Keratinocyte (primary cell): ENCODE results near the gene CDRT15L2. TPM values are rescaled to one million over a fixed set of nuclear protein-coding genes. Genes with fewer than 3 reads are reported as not detected.
"Not testable (repeated sequence)": the region's sequence is repeated elsewhere in the genome, so short reads cannot be mapped to it uniquely, and the experiment has no call there.

ENCODE experiments used
- DNase-seq: peaks from one replicate; pipeline ENCODE4 v3.0.0-alpha.2; 2011; ENCODE audit warnings: low read depth, missing footprints, low spot score
- FAIRE-seq: peaks from 2 replicates; lab custom pipeline; 2011; peaks lifted over from hg19 to GRCh38; lab: Jason Lieb, UNC
- H2AFZ ChIP-seq: 2 replicates; pipeline ENCODE4 v1.6.0; 2012; ENCODE audit warnings: low read length, control low read depth, inconsistent platforms; ENCODE audit not compliant: control insufficient read depth
- H3K27ac ChIP-seq: 2 replicates; pipeline ENCODE4 v1.5.1; 2011; ENCODE audit warnings: low read length; ENCODE audit not compliant: control insufficient read depth, insufficient read depth
- H3K27me3 ChIP-seq: 3 replicates; pipeline ENCODE4 v1.6.0; 2011; ENCODE audit warnings: low read length; ENCODE audit not compliant: control insufficient read depth, insufficient read depth; ENCODE audit errors: extremely low read depth
- H3K36me3 ChIP-seq, 2 experiments: 2 replicates in 1 of 2; 3 replicates in 1 of 2; pipeline ENCODE4 v1.5.1; 2011; ENCODE audit warnings: low read length in 2 of 2, mild to moderate bottlenecking in 1 of 2; ENCODE audit not compliant: control insufficient read depth in 2 of 2, insufficient read depth in 2 of 2; ENCODE audit errors: extremely low read depth in 1 of 2
- H3K4me1 ChIP-seq: 3 replicates; pipeline ENCODE4 v1.5.1; 2011; ENCODE audit warnings: low read length; ENCODE audit not compliant: control insufficient read depth, insufficient read depth; ENCODE audit errors: extremely low read depth
- H3K4me2 ChIP-seq: 3 replicates; pipeline ENCODE4 v1.6.0; 2011; ENCODE audit warnings: low read depth, low read length; ENCODE audit not compliant: control insufficient read depth, insufficient read depth; ENCODE audit errors: extremely low read depth
- H3K4me3 ChIP-seq, 3 experiments: fragments of 200-600 bp in 1 of 3; sonication (generic) in 1 of 3; 2 replicates in 2 of 3; 3 replicates in 1 of 3; pipeline ENCODE4 v1.5.1; 2011 to 2016; ENCODE audit warnings: low read length in 3 of 3, mild to moderate bottlenecking in 3 of 3, control low read depth in 2 of 3, inconsistent platforms in 1 of 3, low read depth in 1 of 3, mixed read lengths in 1 of 3, mixed run types in 1 of 3, moderate library complexity in 1 of 3; ENCODE audit not compliant: control insufficient read depth in 2 of 3, insufficient read depth in 2 of 3; ENCODE audit errors: extremely low read depth in 1 of 3
- H3K79me2 ChIP-seq: 2 replicates; pipeline ENCODE4 v1.6.0; 2012; ENCODE audit warnings: low read length; ENCODE audit not compliant: control insufficient read depth, insufficient read depth
- H3K9ac ChIP-seq: 3 replicates; pipeline ENCODE4 v1.6.0; 2011; ENCODE audit warnings: low read length; ENCODE audit not compliant: control insufficient read depth, insufficient read depth; ENCODE audit errors: extremely low read depth
- H3K9me1 ChIP-seq: 3 replicates; pipeline ENCODE4 v1.6.0; 2011; ENCODE audit warnings: low read length; ENCODE audit not compliant: control insufficient read depth, insufficient read depth; ENCODE audit errors: extremely low read depth
- H3K9me3 ChIP-seq: 2 replicates; pipeline ENCODE4 v1.5.1; 2012; ENCODE audit warnings: low read depth, low read length; ENCODE audit not compliant: control insufficient read depth
- H4K20me1 ChIP-seq: 3 replicates; pipeline ENCODE4 v1.6.0; 2011; ENCODE audit warnings: low read length; ENCODE audit not compliant: control insufficient read depth, insufficient read depth; ENCODE audit errors: extremely low read depth
- EZH2 ChIP-seq: IDR thresholded peaks from one replicate; pipeline ENCODE4 v1.6.1; 2012; ENCODE audit warnings: inconsistent platforms, mild to moderate bottlenecking, low read length, moderate library complexity
- dilution Hi-C: fragments of 300-500 bp; cut with MboI; formaldehyde crosslinking; loops from one replicate; pipeline ENCODE4 v1.7.0; 2020; ENCODE audit warnings: low sequenced_read_pairs; ENCODE audit not compliant: extremely low pct_ligation_motif_present
- polyA plus RNA-seq, 5 experiments: library from polyadenylated mRNA; depleted of rRNA in 3 of 5; stranded (reverse) in 3 of 5; stranded (forward) in 1 of 5; unstranded in 1 of 5; fragments of >200 nt; gene quantifications; 1 replicate in 1 of 5; 2 replicates in 3 of 5; 3 replicates in 1 of 5; pipeline versions ENCODE4 v1.2.1 to v1.2.3, GENCODE V29; 2011 to 2012; ENCODE audit warnings: missing spikeins in 2 of 5, low read depth in 1 of 5, low replicate concordance in 1 of 5
- TF ChIP-seq, protein P1 (sequence below), 3 experiments: IDR thresholded peaks in 1 of 3; conservative IDR thresholded peaks in 1 of 3; optimal IDR thresholded peaks in 1 of 3; 2 replicates in 2 of 3; 3 replicates in 1 of 3; pipeline versions ENCODE3 to v1.5.1; 2011; ENCODE audit warnings: low read length in 3 of 3, mild to moderate bottlenecking in 3 of 3, moderate library complexity in 2 of 3, control low read depth in 1 of 3, inconsistent platforms in 1 of 3; ENCODE audit not compliant: insufficient read depth in 2 of 3; ENCODE audit errors: extremely low read depth in 1 of 3

The CDRT15L2 gene
- polyA plus RNA-seq, 1 donor (not counting 4 experiments of a cell fraction or from before 2014, with no cell fraction given), result not detected

DNA sequence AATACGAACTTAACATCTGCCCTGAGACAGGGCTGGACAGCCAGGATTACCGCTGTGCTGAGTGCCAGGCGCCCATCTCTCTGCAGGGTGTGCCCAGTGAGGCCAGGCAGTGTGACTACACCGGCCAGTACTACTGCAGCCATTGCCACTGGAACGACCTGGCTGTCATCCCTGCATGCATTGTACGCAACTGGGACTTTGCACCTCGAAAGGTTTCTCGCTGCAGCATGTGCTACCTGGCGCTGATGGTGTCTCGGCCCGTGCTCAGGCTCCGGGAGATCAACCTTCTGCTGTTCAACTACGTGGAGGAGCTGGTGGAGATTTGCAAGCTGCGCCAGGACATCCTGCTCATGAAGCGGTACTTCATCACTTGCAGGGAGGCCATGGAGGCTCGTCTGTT, 33.7 kb downstream of the CDRT15L2 start:
- no peaks in the 10 kb centered on the region for H3K36me3 ChIP-seq
- FAIRE-seq (no peak), DNase-seq (no peak)
- no peak overlapping the region for H3K4me2 ChIP-seq
- no peak overlapping the region for H2AFZ ChIP-seq
- H3K9me3 ChIP-seq, result no peaks in the 10 kb centered on the region
- H3K9ac ChIP-seq, result no peak overlapping the region
- H3K4me3 ChIP-seq, result no peak overlapping the region
- H3K4me1 ChIP-seq, result no peaks in the 10 kb centered on the region
- H3K27me3 ChIP-seq, result no peaks in the 10 kb centered on the region
- no peaks in the 10 kb centered on the region for H4K20me1 ChIP-seq
- no peak overlapping the region for H3K27ac ChIP-seq
- no peaks in the 10 kb centered on the region for H3K79me2 ChIP-seq
- TF ChIP-seq, protein P1, sequence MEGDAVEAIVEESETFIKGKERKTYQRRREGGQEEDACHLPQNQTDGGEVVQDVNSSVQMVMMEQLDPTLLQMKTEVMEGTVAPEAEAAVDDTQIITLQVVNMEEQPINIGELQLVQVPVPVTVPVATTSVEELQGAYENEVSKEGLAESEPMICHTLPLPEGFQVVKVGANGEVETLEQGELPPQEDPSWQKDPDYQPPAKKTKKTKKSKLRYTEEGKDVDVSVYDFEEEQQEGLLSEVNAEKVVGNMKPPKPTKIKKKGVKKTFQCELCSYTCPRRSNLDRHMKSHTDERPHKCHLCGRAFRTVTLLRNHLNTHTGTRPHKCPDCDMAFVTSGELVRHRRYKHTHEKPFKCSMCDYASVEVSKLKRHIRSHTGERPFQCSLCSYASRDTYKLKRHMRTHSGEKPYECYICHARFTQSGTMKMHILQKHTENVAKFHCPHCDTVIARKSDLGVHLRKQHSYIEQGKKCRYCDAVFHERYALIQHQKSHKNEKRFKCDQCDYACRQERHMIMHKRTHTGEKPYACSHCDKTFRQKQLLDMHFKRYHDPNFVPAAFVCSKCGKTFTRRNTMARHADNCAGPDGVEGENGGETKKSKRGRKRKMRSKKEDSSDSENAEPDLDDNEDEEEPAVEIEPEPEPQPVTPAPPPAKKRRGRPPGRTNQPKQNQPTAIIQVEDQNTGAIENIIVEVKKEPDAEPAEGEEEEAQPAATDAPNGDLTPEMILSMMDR (optimal IDR thresholded peaks at IDR 0.05 in 1 of 3, IDR thresholded peaks at IDR 0.05 in 1 of 3, conservative IDR thresholded peaks at IDR 0.05 in 1 of 3; ENCODE audit: extremely low read depth in 1 of 3, insufficient read depth in 2 of 3, low read length in 3 of 3), result no peak
- TF ChIP-seq EZH2, result no peak
- dilution Hi-C loops, result no loop called here
- no peaks in the 10 kb centered on the region for H3K9me1 ChIP-seq

DNA sequence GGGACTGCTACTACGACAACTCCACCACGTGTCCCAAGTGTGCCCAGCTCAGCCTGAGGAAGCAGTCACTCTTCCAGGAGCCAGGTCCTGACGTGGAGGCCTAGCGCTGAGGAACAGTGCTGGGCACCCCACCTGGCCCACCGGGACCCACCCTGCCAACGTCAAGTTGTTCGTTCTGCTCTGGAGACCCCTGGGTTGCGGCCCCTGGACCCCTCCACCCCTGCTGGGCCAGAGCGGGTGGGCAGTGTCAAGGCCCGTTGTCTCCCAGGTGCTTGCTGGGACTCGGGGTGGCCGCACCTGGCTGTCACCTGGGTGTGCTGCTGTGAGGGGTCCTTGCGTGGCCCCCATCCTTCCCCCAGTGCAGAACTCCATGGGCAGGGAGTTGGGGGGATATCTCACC, 34.4 kb downstream of the CDRT15L2 start:
- H3K9me3 ChIP-seq, result no peaks in the 10 kb centered on the region
- H3K36me3 ChIP-seq, result no peaks in the 10 kb centered on the region
- H4K20me1 ChIP-seq, result no peaks in the 10 kb centered on the region
- dilution Hi-C loops, result no loop called here
- H3K9ac ChIP-seq, result no peak overlapping the region
- TF ChIP-seq, protein P1 (optimal IDR thresholded peaks at IDR 0.05 in 1 of 3, IDR thresholded peaks at IDR 0.05 in 1 of 3, conservative IDR thresholded peaks at IDR 0.05 in 1 of 3; ENCODE audit: extremely low read depth in 1 of 3, insufficient read depth in 2 of 3, low read length in 3 of 3), result no peak
- no peak for TF ChIP-seq EZH2
- no peaks in the 10 kb centered on the region for H3K9me1 ChIP-seq
- no peak for FAIRE-seq
- H3K4me3 ChIP-seq, result no peak overlapping the region
- no peak overlapping the region for H3K4me2 ChIP-seq
- H3K4me1 ChIP-seq, result no peaks in the 10 kb centered on the region
- no peaks in the 10 kb centered on the region for H3K27me3 ChIP-seq
- H3K27ac ChIP-seq, result no peak overlapping the region
- H3K79me2 ChIP-seq, result no peaks in the 10 kb centered on the region
- no peak overlapping the region for H2AFZ ChIP-seq
- no peak for DNase-seq

DNA sequence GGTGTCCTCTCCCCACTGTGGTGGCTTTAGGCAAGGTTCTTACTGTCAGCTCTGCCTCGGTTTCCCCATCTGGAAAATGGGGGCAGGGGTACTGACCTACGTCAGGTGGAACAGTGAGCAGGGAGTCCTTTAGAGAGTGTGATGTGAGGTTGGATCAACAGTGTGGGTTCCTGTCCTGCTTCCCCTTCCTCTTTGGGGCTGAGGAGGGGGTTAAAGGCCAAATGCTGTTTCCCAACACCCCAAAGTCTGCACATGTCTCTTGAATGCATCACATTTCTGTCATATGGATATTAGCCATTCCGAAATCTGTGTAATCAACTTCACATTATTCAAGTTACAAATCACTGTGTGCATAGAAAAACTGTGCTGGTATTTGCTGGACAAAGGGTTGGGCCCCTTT, 35.9 kb downstream of the CDRT15L2 start:
- dilution Hi-C loops, H3K36me3 ChIP-seq, FAIRE-seq, H3K79me2 ChIP-seq, DNase-seq, H2AFZ ChIP-seq, H3K4me1 ChIP-seq, H3K27me3 ChIP-seq, H3K4me3 ChIP-seq, H3K27ac ChIP-seq, H3K9me1 ChIP-seq, H4K20me1 ChIP-seq, H3K4me2 ChIP-seq, H3K9me3 ChIP-seq, H3K9ac ChIP-seq: not testable (repeated sequence)
